ENCODE data around the gene OR56B4.

- no peak for TF ChIP-seq CTCF (IDR thresholded peaks at IDR 0.05)
- TF ChIP-seq POLR2A (IDR thresholded peaks at IDR 0.05), result no peak
These were observed 11.7 kb upstream of the OR56B4 start for GRCh38 chr11:6095798-6096197.

All from esophagus squamous epithelium (tissue), 4 donors.